T-helper 1 cell treated with Interleukin-12 subunit alpha and Interleukin-12 subunit beta and Interleukin-4 antibody, amounts not matched to agents 30 μg/mL and 1 μg/mL, for 36 hours (primary cell): ENCODE measurements around the gene EGFL7.

Experiments
- H3K27ac Mint-ChIP-seq: one replicate; pipeline ENCODE4 v1.8.0; 2021; ENCODE audit warnings: mild to moderate bottlenecking, mixed read lengths
- H3K27me3 Mint-ChIP-seq: one replicate; pipeline ENCODE4 v1.8.0; 2021; ENCODE audit warnings: low read depth, mixed read lengths
- H3K36me3 Mint-ChIP-seq: one replicate; pipeline ENCODE4 v1.8.0; 2021; ENCODE audit warnings: low read depth, mixed read lengths
- H3K4me1 Mint-ChIP-seq: one replicate; pipeline ENCODE4 v1.8.0; 2021; ENCODE audit warnings: low read depth, mixed read lengths
- H3K4me3 Mint-ChIP-seq: one replicate; pipeline ENCODE4 v1.8.0; 2021; ENCODE audit warnings: mild to moderate bottlenecking, moderate library complexity, mixed read lengths
- H3K9me3 Mint-ChIP-seq: one replicate; pipeline ENCODE4 v1.8.0; 2021; ENCODE audit warnings: mixed read lengths

EGFL7 gene

GRCh38 chr9:136720898-136721338 lies 58.2 kb downstream of the EGFL7 start:
- Mint-ChIP-seq H3K4me3 (no peak overlapping the region), H3K4me1 (peaks cover 4% of the 10 kb centered on the region), H3K9me3 (no peaks in the 10 kb centered on the region), H3K27ac (no peak overlapping the region), H3K36me3 (peaks cover 18% of the 10 kb centered on the region), H3K27me3 (peaks cover 2% of the 10 kb centered on the region)

DNA sequence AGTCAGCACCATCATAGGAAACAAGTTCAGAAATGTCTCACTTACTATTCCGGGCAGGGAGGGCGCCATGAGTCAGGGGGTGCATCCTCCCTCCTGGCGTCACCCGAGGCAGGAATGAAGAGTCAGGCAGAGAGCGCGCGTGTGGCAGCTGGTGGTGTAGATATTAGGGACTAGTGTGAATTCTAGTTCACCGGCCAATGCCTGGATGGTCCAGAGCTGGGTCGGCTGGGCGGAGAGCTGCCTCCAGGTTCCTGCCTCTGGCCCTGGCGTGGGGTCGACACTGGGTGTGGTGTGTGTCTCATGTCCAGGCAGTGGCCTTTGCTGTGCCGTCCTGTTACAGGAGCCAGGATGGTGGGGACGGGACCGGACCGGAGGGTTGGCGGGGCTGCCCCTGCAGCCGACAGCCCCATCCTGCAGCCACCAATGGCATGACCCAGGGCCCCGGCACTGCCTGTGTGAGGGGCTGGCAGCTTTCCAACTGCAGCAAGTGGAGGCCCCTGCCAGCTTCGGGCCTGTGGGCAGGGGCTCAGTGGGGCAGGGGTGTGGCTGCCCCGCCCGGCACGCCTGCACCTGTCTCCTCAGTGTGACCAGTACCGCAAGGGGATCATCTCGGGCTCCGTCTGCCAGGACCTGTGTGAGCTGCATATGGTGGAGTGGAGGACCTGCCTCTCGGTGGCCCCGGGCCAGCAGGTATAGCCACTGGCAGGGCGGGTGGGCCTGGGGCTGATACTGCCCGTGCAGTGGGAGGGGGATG lies 58.8 kb downstream of the EGFL7 start:
- no peaks in the 10 kb centered on the region for H3K27me3 Mint-ChIP-seq
- no peaks in the 10 kb centered on the region for H3K9me3 Mint-ChIP-seq
- peaks cover 21% of the 10 kb centered on the region for H3K36me3 Mint-ChIP-seq
- H3K27ac Mint-ChIP-seq = no peak overlapping the region
- peaks cover 7% of the 10 kb centered on the region for H3K4me1 Mint-ChIP-seq
- H3K4me3 Mint-ChIP-seq = no peak overlapping the region
